ENCODE data around the gene SLC2A13. TPM values are rescaled to one million over a fixed set of nuclear protein-coding genes. Genes with fewer than 3 reads are reported as not detected.

Gene SLC2A13
- total RNA-seq, 1 experiment from 2014 or later: 7.0 TPM

DNA sequence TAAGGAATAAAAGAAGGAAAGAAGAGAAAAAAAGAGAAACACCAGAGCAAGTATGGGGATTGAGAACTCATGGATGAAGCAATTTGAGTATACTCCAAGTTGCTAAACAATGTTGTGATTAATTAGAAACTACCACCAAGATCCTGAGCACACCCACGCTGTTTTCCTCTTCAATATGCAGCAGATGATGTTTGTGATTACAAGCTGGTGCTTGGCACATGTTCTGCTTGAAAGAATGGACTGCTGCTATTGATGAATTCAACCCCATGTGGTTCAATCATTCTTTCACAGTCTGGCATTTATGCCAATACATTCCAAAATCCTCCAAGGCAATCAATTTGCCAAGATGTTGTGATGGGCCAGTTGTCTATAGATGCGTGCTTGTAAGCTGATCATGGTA is 146.8 kb downstream of the SLC2A13 start:
- Histone ChIP-seq H3K23ac (ENCODE audit: insufficient read length, low read depth, low read length) (no peak overlapping the region), H2BK5ac (ENCODE audit: insufficient read length, low read length) (no peak overlapping the region), H3K79me2 (ENCODE audit: insufficient read depth, low read length) (no peaks in the 10 kb centered on the region), H3K18ac (ENCODE audit: insufficient read length, low read depth, low read length) (no peak overlapping the region), H2BK120ac (ENCODE audit: low read depth, low read length, poor library complexity, severe bottlenecking) (no peak overlapping the region), H3K9ac (ENCODE audit: extremely low read depth, insufficient read length, low read length) (no peak overlapping the region), H2BK12ac (ENCODE audit: insufficient read length, low read depth, low read length) (no peak overlapping the region), H3K4me2 (ENCODE audit: insufficient read depth, insufficient read length, low read length) (no peak overlapping the region), H3K56ac (ENCODE audit: insufficient read length, low read depth, low read length) (no peak overlapping the region), H3T11ph (ENCODE audit: low read length) (no peak overlapping the region), H4K5ac (ENCODE audit: insufficient read length, low read depth, low read length) (no peak overlapping the region), H4K20me1 (ENCODE audit: control insufficient read depth, insufficient read depth, insufficient read length) (no peaks in the 10 kb centered on the region), H2AFZ (ENCODE audit: low read length) (no peak overlapping the region), H3K27me3 (ENCODE audit: insufficient read depth, low read length) (no peaks in the 10 kb centered on the region), H4K8ac (replicated peaks; ENCODE audit: insufficient read length, low read depth, low read length) (no peak overlapping the region), H2BK15ac (ENCODE audit: low read depth, low read length) (no peak overlapping the region), H3K23me2 (ENCODE audit: insufficient read length, low read depth, low read length, poor library complexity, severe bottlenecking) (no peaks in the 10 kb centered on the region), H3K4ac (ENCODE audit: low read depth, low read length) (no peak overlapping the region), H4K91ac (ENCODE audit: insufficient read length, low read depth, low read length) (no peak overlapping the region), H3K14ac (ENCODE audit: insufficient read depth, low read length) (no peak overlapping the region), H3K4me1 (ENCODE audit: insufficient read depth, low read length) (no peaks in the 10 kb centered on the region), H2AK5ac (ENCODE audit: insufficient read length, low read length) (no peak overlapping the region), H2BK20ac (ENCODE audit: low read depth, low read length, poor library complexity, severe bottlenecking) (no peak overlapping the region), H3K9me3 (ENCODE audit: control insufficient read depth, low read depth, low read length) (no peaks in the 10 kb centered on the region), H3K79me1 (ENCODE audit: insufficient read depth, low read depth, low read length, poor library complexity, severe bottlenecking) (no peaks in the 10 kb centered on the region), H3K27ac (ENCODE audit: insufficient read length, low read depth, low read length) (no peak overlapping the region)
- TF ChIP-seq CTCF (conservative IDR thresholded peaks at IDR 0.05): no peak
- no peaks in the 10 kb centered on the region; a peak in 1 of 7 replicates for H3K36me3 Mint-ChIP-seq (ENCODE audit: insufficient read depth in 1 of 3, low read depth in 3 of 3)
- no peak overlapping the region for H3K27ac Mint-ChIP-seq
- H3K9me3 Mint-ChIP-seq: no peaks in the 10 kb centered on the region
- no CpG with 5 or more reads among the region's 2 CpGs for WGBS (ENCODE audit: extremely low coverage, insufficient read length, low lambda C conversion rate)
- DNase-seq: no peak
- H3K27me3 Mint-ChIP-seq (ENCODE audit: low read depth): no peaks in the 10 kb centered on the region
- no peak overlapping the region for H3K4me3 Mint-ChIP-seq
- peaks cover 8 to 16% of the 10 kb centered on the region in 2 experiments for H3K4me1 Mint-ChIP-seq
